22Rv1 (cell line): ENCODE results near the gene PIP5KL1.

ENCODE experiments used
- CTCF ChIP-seq: fragments of 450-650 bp; IDR thresholded peaks from 2 replicates; pipeline ENCODE4 v1.5.1; 2017; ENCODE audit warnings: mild to moderate bottlenecking
- ZFX ChIP-seq: fragments of 450-650 bp; IDR thresholded peaks from 2 replicates; pipeline ENCODE4 v1.6.1; 2017; ENCODE audit warnings: antibody characterized with exemption, borderline replicate concordance

GRCh38 chr9:127937056-127937387, 6.4 kb upstream of the PIP5KL1 start:
- TF ChIP-seq CTCF: no peak
- TF ChIP-seq ZFX: no peak
